Panc1 (cell line): Measurements from ENCODE around the gene ATR.

Source experiments
- CTCF ChIP-seq: fragments of 450-650 bp; IDR thresholded peaks from 2 replicates; pipeline ENCODE4 v1.5.1; 2017; ENCODE audit warnings: mild to moderate bottlenecking
- POLR2AphosphoS5 ChIP-seq: IDR thresholded peaks from 2 replicates; pipeline ENCODE4 v1.6.1; 2012; ENCODE audit warnings: mild to moderate bottlenecking, low read depth, low read length, moderate library complexity
- REST ChIP-seq, 2 experiments: IDR thresholded peaks; 2 replicates each; pipeline ENCODE4 v1.6.1; 2011 to 2012; ENCODE audit warnings: low read depth in 2 of 2, control low read depth in 1 of 2, low read length in 1 of 2, mild to moderate bottlenecking in 1 of 2, moderate library complexity in 1 of 2; ENCODE audit not compliant: insufficient read depth in 1 of 2
- SIN3A ChIP-seq: IDR thresholded peaks from 2 replicates; pipeline ENCODE4 v1.6.1; 2012; ENCODE audit warnings: low read depth, mild to moderate bottlenecking, low read length, moderate library complexity, borderline replicate concordance; ENCODE audit not compliant: insufficient read depth
- TCF7L2 ChIP-seq: IDR thresholded peaks from 2 replicates; pipeline ENCODE4 v1.6.1; 2011; ENCODE audit warnings: mild to moderate bottlenecking, low read depth, low read length, inconsistent platforms

GRCh38 chr3:142436951-142437585 lies 141.5 kb downstream of the ATR start:
- no peak for TF ChIP-seq CTCF
- TF ChIP-seq POLR2AphosphoS5: no peak
- no peak for TF ChIP-seq SIN3A
- no peak for TF ChIP-seq TCF7L2
- no peak for TF ChIP-seq REST (IDR thresholded peaks at IDR 0.05; ENCODE audit: insufficient read depth in 1 of 2, low read depth in 2 of 2, low read length in 1 of 2)
